Epithelial cell of proximal tubule (primary cell): ENCODE measurements around the gene HIVEP3. TPM values are rescaled to one million over a fixed set of nuclear protein-coding genes. Genes with fewer than 3 reads are reported as not detected.

Experiments used
- DNase-seq: peaks from one replicate; pipeline ENCODE4 v3.0.0-alpha.2; 2011; ENCODE audit warnings: low read depth
- H3K4me3 ChIP-seq: 2 replicates; pipeline ENCODE4 v1.5.1; 2011; ENCODE audit warnings: low read depth, mild to moderate bottlenecking, low read length
- CTCF ChIP-seq: conservative IDR thresholded peaks from 2 replicates; pipeline ENCODE4 v1.5.1; 2012; ENCODE audit warnings: low read depth, mild to moderate bottlenecking, low read length
- total RNA-seq: library from RNA; depleted of rRNA; stranded (reverse); fragments of >200 nt; gene quantifications from 2 replicates; pipeline ENCODE4 v1.2.3, GENCODE V29; 2015

Gene HIVEP3
- total RNA-seq, 1 donor from 2014 or later, result 3.9 TPM

GRCh38 chr1:41542196-41542930 is 376.4 kb downstream of the HIVEP3 start:
- TF ChIP-seq CTCF, result no peak
- no peak for DNase-seq
- no peak overlapping the region for H3K4me3 ChIP-seq

GRCh38 chr1:41541592-41541952 is 377.1 kb downstream of the HIVEP3 start:
- no peak for DNase-seq
- no peak overlapping the region for H3K4me3 ChIP-seq
- TF ChIP-seq CTCF, result no peak

GRCh38 chr1:41540886-41541591 is 377.7 kb downstream of the HIVEP3 start:
- no peak for DNase-seq

GRCh38 chr1:41539999-41540398 is 378.7 kb downstream of the HIVEP3 start:
- no peak for TF ChIP-seq CTCF
- no peak for DNase-seq
- no peak overlapping the region for H3K4me3 ChIP-seq

More at GRCh38 chr1:41540886-41541591, 377.7 kb downstream of the HIVEP3 start:
- no peak overlapping the region for H3K4me3 ChIP-seq
- TF ChIP-seq CTCF, result no peak

- TF ChIP-seq CTCF, result no peak
- DNase-seq, result no peak
- no peak overlapping the region for H3K4me3 ChIP-seq
Observed at GRCh38 chr1:41539418-41539805, 379.3 kb downstream of the HIVEP3 start.

GRCh38 chr1:41538741-41539417 is 379.8 kb downstream of the HIVEP3 start:
- no peak for DNase-seq
- H3K4me3 ChIP-seq, result no peak overlapping the region
- TF ChIP-seq CTCF, result no peak
